ENCODE data around the gene DOCK11.

- TF ChIP-seq NFIC (IDR thresholded peaks at IDR 0.05; ENCODE audit: low read depth, low read length), result no peak
- TF ChIP-seq TARDBP (IDR thresholded peaks at IDR 0.05; ENCODE audit: borderline replicate concordance), result no peak
- no peak for TF ChIP-seq USF2 (IDR thresholded peaks at IDR 0.05; ENCODE audit: borderline replicate concordance, low read depth, low read length)
Measured at GRCh38 chrX:118579417-118579816, 83.8 kb downstream of the DOCK11 start.
